Measurements from ENCODE around the gene NPAS3. TPM values are rescaled to one million over a fixed set of nuclear protein-coding genes. Genes with fewer than 3 reads are reported as not detected.

NPAS3 gene
- total and polyA plus RNA-seq, 2 donors (not counting 3 experiments of a cell fraction or from before 2014, with no cell fraction given) = 0.10 to 0.13 TPM

GRCh38 chr14:32947792-32948191 is 9.1 kb downstream of the NPAS3 start:
- FAIRE-seq (no peak), DNase-seq (ENCODE audit: low read depth, low spot score) (no peak)
- Histone ChIP-seq H3K9me1 (replicated peaks; ENCODE audit: control insufficient read depth, extremely low read depth, insufficient read depth, low read length) (no peaks in the 10 kb centered on the region), H2AFZ (ENCODE audit: low read depth, low read length) (no peak overlapping the region), H3K9ac (replicated peaks; ENCODE audit: extremely low read depth, insufficient read depth, low read length) (no peak overlapping the region), H3K79me2 (ENCODE audit: control insufficient read depth, insufficient read depth, low read length) (no peaks in the 10 kb centered on the region), H3K36me3 (ENCODE audit: control insufficient read depth in 2 of 2, extremely low read depth in 1 of 2, insufficient read depth in 2 of 2, low read length in 2 of 2) (no peaks in the 10 kb centered on the region), H3K27ac (ENCODE audit: insufficient read depth, low read depth, low read length) (no peak overlapping the region), H3K4me2 (ENCODE audit: insufficient read depth, low read length) (no peak overlapping the region), H3K9me3 (replicated peaks; ENCODE audit: control insufficient read depth, insufficient read depth, low read length) (no peaks in the 10 kb centered on the region), H3K4me3 (replicated peaks in 1 of 3; ENCODE audit: insufficient read depth in 1 of 3, low read depth in 1 of 3, low read length in 3 of 3) (no peak overlapping the region), H3K27me3 (ENCODE audit: control insufficient read depth in 2 of 2, insufficient read depth in 2 of 2, low read length in 2 of 2) (peaks cover 0 to 2% of the 10 kb centered on the region in 2 experiments), H3K4me1 (ENCODE audit: control insufficient read depth, extremely low read depth, insufficient read depth, low read length) (no peaks in the 10 kb centered on the region), H4K20me1 (replicated peaks; ENCODE audit: control insufficient read depth, extremely low read depth, insufficient read depth, low read length) (no peaks in the 10 kb centered on the region)
- TF ChIP-seq FOS (IDR thresholded peaks at IDR 0.05; ENCODE audit: borderline replicate concordance, insufficient read depth, low read length) (no peak), POLR2A (IDR thresholded peaks at IDR 0.05; ENCODE audit: low read depth, low read length) (no peak), GATA2 (IDR thresholded peaks at IDR 0.05; ENCODE audit: insufficient read depth, insufficient read length, low read depth, low read length) (no peak), MAX (IDR thresholded peaks at IDR 0.05; ENCODE audit: insufficient read depth, insufficient read length) (no peak)
- TF ChIP-seq, protein P1, sequence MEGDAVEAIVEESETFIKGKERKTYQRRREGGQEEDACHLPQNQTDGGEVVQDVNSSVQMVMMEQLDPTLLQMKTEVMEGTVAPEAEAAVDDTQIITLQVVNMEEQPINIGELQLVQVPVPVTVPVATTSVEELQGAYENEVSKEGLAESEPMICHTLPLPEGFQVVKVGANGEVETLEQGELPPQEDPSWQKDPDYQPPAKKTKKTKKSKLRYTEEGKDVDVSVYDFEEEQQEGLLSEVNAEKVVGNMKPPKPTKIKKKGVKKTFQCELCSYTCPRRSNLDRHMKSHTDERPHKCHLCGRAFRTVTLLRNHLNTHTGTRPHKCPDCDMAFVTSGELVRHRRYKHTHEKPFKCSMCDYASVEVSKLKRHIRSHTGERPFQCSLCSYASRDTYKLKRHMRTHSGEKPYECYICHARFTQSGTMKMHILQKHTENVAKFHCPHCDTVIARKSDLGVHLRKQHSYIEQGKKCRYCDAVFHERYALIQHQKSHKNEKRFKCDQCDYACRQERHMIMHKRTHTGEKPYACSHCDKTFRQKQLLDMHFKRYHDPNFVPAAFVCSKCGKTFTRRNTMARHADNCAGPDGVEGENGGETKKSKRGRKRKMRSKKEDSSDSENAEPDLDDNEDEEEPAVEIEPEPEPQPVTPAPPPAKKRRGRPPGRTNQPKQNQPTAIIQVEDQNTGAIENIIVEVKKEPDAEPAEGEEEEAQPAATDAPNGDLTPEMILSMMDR (IDR thresholded peaks at IDR 0.05; ENCODE audit: extremely low read depth in 1 of 2, insufficient read depth in 1 of 2, low read depth in 1 of 2, low read length in 2 of 2) = no peak
- no TSS peak for BruUV-seq (replicated peaks)
- intact Hi-C loops (cut with micrococcal nuclease) (no loop called here), dilution Hi-C loops (cut with MboI; ENCODE audit: extremely low pct_ligation_motif_present, low sequenced_read_pairs) (no loop called here)
- POLR2A ChIA-PET = no interaction called here
- CTCF ChIA-PET = no interaction called here

- H3K79me2 ChIP-seq (ENCODE audit: control insufficient read depth, insufficient read depth, low read length) = no peaks in the 10 kb centered on the region
- H2AFZ ChIP-seq (ENCODE audit: low read depth, low read length) = no peak overlapping the region
- POLR2A ChIA-PET = no interaction called here
- no peaks in the 10 kb centered on the region for H4K20me1 ChIP-seq (replicated peaks; ENCODE audit: control insufficient read depth, extremely low read depth, insufficient read depth, low read length)
- dilution Hi-C loops (cut with MboI; ENCODE audit: extremely low pct_ligation_motif_present, low sequenced_read_pairs) = no loop called here
- no peaks in the 10 kb centered on the region for H3K9me3 ChIP-seq (replicated peaks; ENCODE audit: control insufficient read depth, insufficient read depth, low read length)
- H3K9me1 ChIP-seq (replicated peaks; ENCODE audit: control insufficient read depth, extremely low read depth, insufficient read depth, low read length) = no peaks in the 10 kb centered on the region
- H3K27ac ChIP-seq (ENCODE audit: insufficient read depth, low read depth, low read length) = no peak overlapping the region
- no peak overlapping the region for H3K9ac ChIP-seq (replicated peaks; ENCODE audit: extremely low read depth, insufficient read depth, low read length)
- no peak for TF ChIP-seq MYC (IDR thresholded peaks at IDR 0.05; ENCODE audit: low read depth, low read length)
- TF ChIP-seq, protein P1 (IDR thresholded peaks at IDR 0.05; ENCODE audit: extremely low read depth in 1 of 2, insufficient read depth in 1 of 2, low read depth in 1 of 2, low read length in 2 of 2) = no peak
- no peak for TF ChIP-seq FOS (IDR thresholded peaks at IDR 0.05; ENCODE audit: borderline replicate concordance, insufficient read depth, low read length)
- TF ChIP-seq GATA2 (IDR thresholded peaks at IDR 0.05; ENCODE audit: insufficient read depth, insufficient read length, low read depth, low read length) = no peak
- no peak for TF ChIP-seq POLR2A (IDR thresholded peaks at IDR 0.05; ENCODE audit: low read depth, low read length)
- TF ChIP-seq JUN (IDR thresholded peaks at IDR 0.05; ENCODE audit: borderline replicate concordance, insufficient read depth, insufficient read length, low read depth) = no peak
- TF ChIP-seq MAX (IDR thresholded peaks at IDR 0.05; ENCODE audit: insufficient read depth, insufficient read length) = no peak
- TF ChIP-seq POLR2AphosphoS5 (IDR thresholded peaks at IDR 0.05; ENCODE audit: insufficient read depth, low read depth, low read length) = no peak
- no peak for TF ChIP-seq EZH2 (IDR thresholded peaks at IDR 0.05; ENCODE audit: borderline replicate concordance, low read depth, low read length, severe bottlenecking)
- CTCF ChIA-PET = no interaction called here
- no peak overlapping the region for H3K4me3 ChIP-seq (replicated peaks in 1 of 3; ENCODE audit: insufficient read depth in 1 of 3, low read depth in 1 of 3, low read length in 3 of 3)
- BruUV-seq (replicated peaks) = no TSS peak
- peaks cover 0 to 2% of the 10 kb centered on the region in 2 experiments for H3K27me3 ChIP-seq (ENCODE audit: control insufficient read depth in 2 of 2, insufficient read depth in 2 of 2, low read length in 2 of 2)
- H3K4me1 ChIP-seq (ENCODE audit: control insufficient read depth, extremely low read depth, insufficient read depth, low read length) = no peaks in the 10 kb centered on the region
- H3K4me2 ChIP-seq (ENCODE audit: insufficient read depth, low read length) = no peak overlapping the region
- DNase-seq (ENCODE audit: low read depth, low spot score) (no peak), FAIRE-seq (no peak)
- intact Hi-C loops (cut with micrococcal nuclease) = no loop called here
- H3K36me3 ChIP-seq (ENCODE audit: control insufficient read depth in 2 of 2, extremely low read depth in 1 of 2, insufficient read depth in 2 of 2, low read length in 2 of 2) = no peaks in the 10 kb centered on the region
These were observed 11.9 kb downstream of the NPAS3 start for GRCh38 chr14:32950584-32950983.

All from endothelial cell of umbilical vein (primary cell).